HEK293T (cell line): Measurements from ENCODE around the gene SPTBN5.

Source experiments
- FOXM1 ChIP-seq: fragments of 450-650 bp; IDR thresholded peaks from 2 replicates; pipeline ENCODE4 v1.6.1; 2017; ENCODE audit warnings: mild to moderate bottlenecking, borderline replicate concordance
- HDGF ChIP-seq: fragments of 450-650 bp; IDR thresholded peaks from 2 replicates; pipeline ENCODE4 v1.6.1; 2017; ENCODE audit warnings: antibody characterized with exemption, borderline replicate concordance
- L3MBTL2 ChIP-seq: fragments of 450-650 bp; conservative IDR thresholded peaks from 2 replicates; pipeline ENCODE4 v1.6.1; 2016; ENCODE audit warnings: mild to moderate bottlenecking
- NFRKB ChIP-seq: fragments of 450-650 bp; IDR thresholded peaks from 2 replicates; pipeline ENCODE4 v1.6.1; 2016; ENCODE audit warnings: mild to moderate bottlenecking, moderate library complexity
- SP1 ChIP-seq: fragments of 450-650 bp; IDR thresholded peaks from 2 replicates; pipeline ENCODE4 v1.6.1; 2017
- TARDBP ChIP-seq: fragments of 450-650 bp; IDR thresholded peaks from 2 replicates; pipeline ENCODE4 v1.6.1; 2016

DNA sequence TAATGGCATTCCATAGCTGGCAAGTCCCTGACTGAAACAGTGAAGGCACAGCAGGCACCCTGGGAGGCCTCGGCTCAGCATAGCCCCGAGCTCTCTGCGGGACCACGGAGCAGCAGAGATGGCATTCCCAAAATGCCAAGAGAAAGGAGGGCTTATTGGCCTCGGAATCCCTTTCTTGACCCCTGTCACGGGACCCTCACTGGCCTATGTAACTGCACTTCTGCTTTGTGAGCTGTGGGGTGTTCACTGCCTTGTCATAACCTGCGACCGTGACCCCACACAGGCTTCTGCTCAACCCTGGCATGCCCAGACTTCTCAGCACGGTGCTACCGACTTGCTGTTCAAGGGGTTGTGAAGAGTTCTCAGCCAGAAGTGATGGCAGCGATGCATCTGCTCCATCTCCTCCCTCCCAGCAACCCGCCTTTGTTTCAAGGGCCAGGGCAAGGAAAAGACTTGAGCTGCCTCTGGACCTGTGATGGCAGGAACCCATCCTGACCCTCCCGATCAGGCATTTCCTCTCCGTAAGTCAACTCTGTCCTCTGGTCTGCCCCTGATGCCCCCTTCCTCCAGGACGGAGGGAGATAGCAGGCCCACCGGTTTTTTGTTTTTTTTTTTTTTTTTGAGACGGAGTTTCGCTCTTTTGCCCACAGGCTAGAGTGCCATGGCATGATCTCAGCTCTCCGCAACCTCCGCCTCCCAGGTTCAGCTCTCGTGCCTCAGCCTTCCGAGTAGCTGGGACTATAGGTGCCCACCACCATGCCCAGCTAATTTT is 48.0 kb upstream of the SPTBN5 start:
- TF ChIP-seq TARDBP (no peak), SP1 (no peak), L3MBTL2 (no peak), FOXM1 (no peak), NFRKB (no peak), HDGF (no peak)
